ENCODE measurements around the gene ANKRD66.
"Not testable (repeated sequence)": the region's sequence is repeated elsewhere in the genome, so short reads cannot be mapped to it uniquely, and the experiment has no call there.

Gene ANKRD66

DNA sequence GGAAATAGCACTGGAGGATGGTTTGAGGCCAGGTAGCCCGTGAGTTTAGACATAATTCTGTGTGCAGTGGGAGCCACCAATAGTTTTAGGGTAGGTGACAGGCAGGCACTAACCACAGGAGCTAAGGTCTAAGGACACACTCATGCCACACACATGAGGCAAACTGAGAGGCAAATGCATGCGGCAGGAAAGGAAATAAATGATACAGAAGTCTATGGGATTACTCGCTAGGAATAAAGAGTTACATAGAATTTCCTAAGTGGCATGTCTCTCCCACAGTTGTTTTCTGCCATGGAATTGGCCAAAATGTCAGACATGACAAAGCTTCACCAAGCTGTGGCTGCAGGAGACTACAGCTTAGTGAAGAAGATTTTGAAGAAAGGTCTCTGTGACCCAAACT lies 4.9 kb downstream of the ANKRD66 start:
- no peak for DNase-seq (ENCODE audit: low read depth in 2 of 2, low spot score in 1 of 2)

GRCh38 chr6:46755865-46756264 lies 9.1 kb downstream of the ANKRD66 start:
- no peak for DNase-seq (ENCODE audit: low read depth in 2 of 2, low spot score in 1 of 2)

DNA sequence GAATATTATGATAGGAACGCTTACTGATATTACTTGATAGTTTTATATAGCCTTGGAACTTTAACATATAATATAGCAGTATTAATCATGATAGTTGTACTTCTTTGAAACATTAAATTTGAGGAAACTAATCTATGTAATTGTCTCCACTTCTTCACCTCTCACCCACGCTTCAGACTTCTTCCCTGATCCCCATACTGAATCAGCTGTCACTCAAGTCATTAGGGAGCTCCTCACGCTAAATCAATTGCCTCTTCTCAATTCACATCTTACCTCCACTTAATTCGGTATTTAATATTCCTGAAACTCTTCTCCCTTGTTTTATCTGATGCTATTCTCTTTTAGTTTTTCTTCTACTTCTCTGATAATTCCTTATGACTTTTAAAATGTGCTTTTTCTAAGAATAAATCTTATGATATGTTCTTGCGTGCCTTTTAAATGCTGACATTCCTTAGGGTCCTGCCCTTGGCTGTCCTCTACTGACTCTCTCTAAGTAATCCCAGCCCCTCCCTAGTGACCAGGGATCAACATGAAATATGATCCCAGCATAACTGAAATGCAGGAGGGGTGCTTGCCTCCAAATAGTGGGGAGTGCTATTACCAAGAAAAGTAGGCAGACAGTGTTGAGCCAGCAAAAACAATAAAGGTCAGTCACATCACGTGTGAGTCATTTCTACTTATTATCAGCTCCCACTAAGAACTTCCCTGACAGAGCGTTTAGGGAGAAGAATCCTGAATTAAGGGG lies 9.9 kb downstream of the ANKRD66 start:
- DNase-seq (ENCODE audit: low read depth in 2 of 2, low spot score in 1 of 2) = no peak

DNA sequence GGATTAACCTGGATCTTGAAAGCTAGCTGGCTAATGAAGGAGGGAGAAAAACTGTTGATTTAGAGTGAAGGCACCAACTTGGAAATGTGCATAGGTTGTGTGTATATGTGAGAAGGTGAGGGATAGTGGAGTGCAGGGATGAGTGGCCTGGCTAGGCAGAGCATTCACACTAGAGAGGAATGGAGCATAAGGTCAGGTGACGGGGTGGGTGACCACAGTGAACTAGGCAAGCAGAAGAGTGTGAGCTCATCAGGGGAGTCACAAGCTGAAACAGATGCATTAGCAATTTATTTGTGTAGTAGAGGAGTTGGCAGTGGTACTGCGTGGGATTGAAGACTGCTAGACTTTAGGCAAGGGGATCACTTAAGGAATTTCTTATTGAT lies 10.5 kb downstream of the ANKRD66 start:
- no peak for DNase-seq (ENCODE audit: low read depth in 2 of 2, low spot score in 1 of 2)

- no peak for DNase-seq (ENCODE audit: low read depth in 2 of 2, low spot score in 1 of 2)
Observed at GRCh38 chr6:46758960-46759753, 12.4 kb downstream of the ANKRD66 start.

DNA sequence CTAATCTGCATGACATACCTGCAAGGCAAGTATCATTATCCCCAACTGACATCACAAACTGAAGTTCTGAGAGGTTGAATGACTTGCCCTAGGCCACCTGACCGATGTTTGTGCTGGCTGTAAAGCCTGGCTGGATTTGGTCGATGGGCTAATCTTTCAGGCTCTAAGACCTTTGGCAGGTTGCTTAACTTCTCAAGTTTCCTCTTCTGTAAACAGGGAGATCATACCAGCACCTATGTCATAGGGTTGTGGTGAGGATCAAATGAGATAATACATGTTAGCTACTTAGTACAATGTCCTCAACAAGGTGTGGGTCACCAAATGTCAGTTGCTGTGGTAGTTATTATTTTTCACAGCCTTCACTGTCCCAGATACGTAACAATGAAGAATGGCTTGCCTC lies 14.2 kb downstream of the ANKRD66 start:
- DNase-seq (ENCODE audit: low read depth in 2 of 2, low spot score in 1 of 2) = no peak

- no peak for DNase-seq (ENCODE audit: low read depth in 2 of 2, low spot score in 1 of 2)
Observed at GRCh38 chr6:46763466-46763865, 16.7 kb downstream of the ANKRD66 start.

DNA sequence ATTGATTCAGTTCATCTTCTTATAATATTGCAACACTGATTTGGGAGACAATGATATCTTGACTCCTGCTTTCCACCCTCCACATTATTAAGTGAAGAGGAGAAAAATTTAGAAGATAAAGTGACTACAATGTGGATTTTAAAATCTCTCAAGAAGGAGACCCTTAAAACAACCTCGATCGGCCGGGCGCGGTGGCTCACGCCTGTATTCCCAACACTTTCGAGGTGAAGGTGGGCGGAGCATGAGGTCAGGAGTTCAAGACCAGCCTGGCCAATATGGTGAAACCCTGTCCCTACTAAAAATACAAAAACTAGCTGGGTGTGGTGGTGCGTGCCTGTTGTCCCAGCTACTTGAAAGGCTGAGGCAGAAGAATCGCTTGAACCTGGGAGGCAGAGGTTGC lies 17.5 kb downstream of the ANKRD66 start:
- DNase-seq (ENCODE audit: low read depth in 2 of 2, low spot score in 1 of 2) = not testable (repeated sequence)

- DNase-seq (ENCODE audit: low read depth in 2 of 2, low spot score in 1 of 2) = no peak
Observed at GRCh38 chr6:46764961-46765360, 18.2 kb downstream of the ANKRD66 start.

DNA sequence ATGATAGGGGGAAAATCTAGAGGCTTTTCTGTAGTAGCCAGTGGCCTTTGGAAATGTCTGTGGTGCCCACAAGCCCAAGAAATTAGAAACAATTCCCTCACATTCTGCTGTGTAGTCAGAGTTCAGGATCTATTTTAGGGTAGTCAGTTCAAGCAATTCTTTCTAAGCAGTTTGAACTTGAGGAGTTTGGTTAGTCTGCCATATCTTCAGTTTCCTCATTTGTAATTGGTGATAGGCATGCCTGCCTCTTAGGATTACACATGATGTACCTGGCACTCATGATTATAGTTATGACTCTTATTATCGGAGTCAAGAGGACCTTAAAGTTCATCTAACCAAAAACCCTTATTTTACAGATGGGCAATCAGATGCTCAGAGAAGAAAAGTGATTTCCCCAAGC lies 25.3 kb downstream of the ANKRD66 start:
- no peak for DNase-seq (ENCODE audit: low read depth in 2 of 2, low spot score in 1 of 2)

DNA sequence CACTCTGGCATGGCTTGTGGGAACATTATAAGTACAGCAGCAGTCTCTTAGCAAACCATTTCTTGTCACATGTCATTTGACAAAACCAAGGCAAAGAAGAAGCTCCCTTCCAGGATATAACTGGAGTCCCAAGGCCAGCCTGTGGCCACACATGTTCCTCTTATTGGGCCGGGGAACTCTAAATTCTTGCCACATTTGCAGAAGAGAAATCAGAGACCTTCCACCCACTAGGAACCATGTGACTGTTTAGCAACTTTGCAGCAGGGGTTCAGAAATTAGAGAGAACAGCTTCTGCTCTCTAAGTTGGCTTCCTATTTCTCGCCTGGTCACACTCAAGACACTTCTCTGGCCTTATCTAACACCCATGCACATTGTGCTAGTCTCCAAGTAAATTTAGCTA lies 26.0 kb downstream of the ANKRD66 start:
- DNase-seq (ENCODE audit: low read depth in 2 of 2, low spot score in 1 of 2) = no peak

DNA sequence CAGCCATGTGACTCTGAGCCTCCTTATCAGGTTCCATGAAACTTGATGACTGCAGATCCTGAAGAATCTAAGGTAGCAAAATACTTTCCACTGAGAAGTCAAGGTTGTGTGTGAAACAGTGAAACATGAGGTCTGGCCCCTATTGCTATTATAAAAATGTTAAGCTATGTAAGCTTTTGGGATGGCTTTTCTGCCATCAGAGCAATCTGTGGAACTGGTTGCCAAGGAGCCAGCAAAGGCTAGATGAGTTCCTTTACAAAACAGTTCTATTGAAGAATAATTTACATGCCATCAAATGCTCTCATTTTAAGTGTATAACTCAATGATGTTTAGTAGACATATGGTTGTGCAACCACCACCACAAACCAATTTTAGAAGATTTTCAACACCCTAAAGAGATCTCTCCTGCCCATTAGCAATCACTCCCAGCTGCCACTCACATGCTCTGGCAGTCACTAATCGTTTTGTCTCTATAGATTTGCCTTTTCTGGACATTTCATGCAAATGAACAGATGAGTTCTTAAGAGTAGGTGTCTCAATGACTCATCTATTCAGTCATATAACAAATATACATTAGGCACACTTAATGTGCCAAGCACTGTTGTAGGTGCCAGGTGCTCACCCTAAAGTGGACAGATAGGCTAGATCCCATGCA lies 26.6 kb downstream of the ANKRD66 start:
- no peak for DNase-seq (ENCODE audit: low read depth in 2 of 2, low spot score in 1 of 2)

DNA sequence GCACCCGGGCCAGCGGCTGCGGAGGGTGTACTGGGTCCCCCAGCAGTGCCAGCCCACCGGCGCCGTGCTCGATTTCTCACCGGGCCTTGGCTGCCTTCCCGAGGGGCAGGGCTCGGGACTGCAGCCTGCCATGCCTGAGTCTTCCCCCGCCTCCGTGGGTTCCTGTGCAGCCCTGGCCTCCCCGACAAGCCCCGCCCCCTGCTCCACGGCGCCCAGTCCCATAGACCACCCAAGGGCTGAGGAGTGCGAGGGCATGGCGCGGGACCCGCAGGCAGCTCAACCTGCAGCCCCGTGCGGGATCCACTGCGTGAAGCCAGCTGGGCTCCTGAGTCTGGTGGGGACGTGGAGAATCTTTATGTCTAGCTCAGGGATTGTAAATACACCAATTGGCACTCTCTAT lies 28.0 kb downstream of the ANKRD66 start:
- not testable (repeated sequence) for DNase-seq (ENCODE audit: low read depth in 2 of 2, low spot score in 1 of 2)

GRCh38 chr6:46776070-46776712 lies 29.5 kb downstream of the ANKRD66 start:
- DNase-seq (ENCODE audit: low read depth in 2 of 2, low spot score in 1 of 2) = no peak

DNA sequence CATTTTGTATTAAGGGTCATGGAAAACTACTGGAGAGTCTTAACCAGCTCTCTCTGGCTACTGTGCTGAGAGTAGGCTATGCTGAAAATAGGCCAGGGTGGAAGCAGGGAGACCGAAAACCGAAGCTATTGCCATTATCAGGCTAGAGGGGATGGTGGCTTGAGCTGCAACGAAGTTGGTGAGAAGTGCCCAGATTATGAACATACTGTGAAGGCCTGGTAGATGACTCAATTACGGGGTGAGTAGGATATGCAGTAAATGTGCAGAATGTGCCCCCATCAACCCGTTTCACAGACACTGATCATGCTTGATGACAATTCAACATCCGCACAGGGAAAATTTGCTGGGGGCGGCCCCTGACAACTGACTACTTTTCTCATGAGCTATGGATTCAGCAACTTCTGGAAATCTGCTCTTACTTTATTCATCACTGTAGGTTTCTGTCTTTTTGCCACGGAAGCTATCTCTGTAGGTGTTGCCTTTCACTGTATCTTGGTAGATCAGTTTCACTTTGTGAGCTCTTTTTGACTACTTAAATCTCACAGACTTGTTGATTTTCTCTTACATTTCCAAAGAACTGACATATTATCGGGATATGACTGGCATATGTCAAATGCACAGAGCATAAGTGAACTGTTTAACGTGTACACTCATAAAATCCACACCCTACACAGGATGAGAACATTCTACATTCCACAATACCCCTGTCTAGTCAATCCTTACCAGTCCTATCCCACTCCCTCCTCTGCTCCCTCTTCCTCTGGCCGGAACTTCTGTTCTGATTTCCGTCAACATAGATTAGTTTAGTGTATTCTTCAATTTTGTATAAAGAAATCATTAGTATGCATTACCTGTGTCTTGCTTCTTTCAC lies 31.0 kb downstream of the ANKRD66 start:
- DNase-seq (ENCODE audit: low read depth in 2 of 2, low spot score in 1 of 2) = no peak

- DNase-seq (ENCODE audit: low read depth in 2 of 2, low spot score in 1 of 2) = no peak
Observed at GRCh38 chr6:46781478-46782378, 35.0 kb downstream of the ANKRD66 start.

GRCh38 chr6:46784535-46784934 lies 37.8 kb downstream of the ANKRD66 start:
- DNase-seq (ENCODE audit: low read depth in 2 of 2, low spot score in 1 of 2) = no peak

GRCh38 chr6:46787871-46788540 lies 41.3 kb downstream of the ANKRD66 start:
- no peak for DNase-seq (ENCODE audit: low read depth in 2 of 2, low spot score in 1 of 2)

DNA sequence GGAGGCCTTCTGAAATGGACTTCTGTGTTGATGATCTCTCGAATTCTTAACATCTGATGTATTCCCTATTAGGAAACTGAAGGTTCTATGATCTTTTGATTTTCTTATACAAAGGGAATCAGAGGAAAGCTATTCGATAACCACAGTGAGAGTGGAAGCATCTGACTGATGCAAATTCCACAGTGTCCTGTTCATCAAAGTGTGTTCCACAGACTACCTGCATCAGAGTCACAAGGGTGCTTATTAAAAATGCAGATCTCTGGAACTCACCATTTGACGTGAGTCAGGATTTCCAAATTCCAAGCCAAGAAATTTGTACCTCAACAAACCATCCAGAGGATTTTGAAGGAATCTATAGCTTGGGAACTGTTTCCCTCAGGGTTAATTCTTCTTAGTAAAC lies 42.1 kb downstream of the ANKRD66 start:
- no peak for DNase-seq (ENCODE audit: low read depth in 2 of 2, low spot score in 1 of 2)
